IMR-90 (cell line): Measurements from ENCODE around the gene USP31. TPM values are rescaled to one million over a fixed set of nuclear protein-coding genes. Genes with fewer than 3 reads are reported as not detected.

Experiments
- ATAC-seq: fragments of 200-7000 bp; cut with Tn5 transposase; 2 replicates; pipeline ENCODE4 v1.9.1; 2020; ENCODE audit warnings: low read depth, mild to moderate bottlenecking, moderate library complexity
- BruUV-seq: library from RNA; stranded (reverse); fragments of 400-500 nt; replicated peaks from 2 replicates; lab custom pipeline; 2021; lab: Mats Ljungman, UMichigan
- CTCF ChIA-PET: fragments of 300-600 bp; formaldehyde crosslinking; extraction: SDS; loops from one replicate; lab custom pipeline; 2021; ENCODE audit warnings: antibody characterized with exemption; lab: Yijun Ruan, JAX
- POLR2A ChIA-PET: fragments of 300-600 bp; sonication (Branson Sonifier 250); formaldehyde crosslinking; loops from one replicate; lab custom pipeline; 2022; ENCODE audit warnings: antibody characterized with exemption; ENCODE audit not compliant: unreplicated experiment; lab: Charles Lee
- DNase-seq: peaks from one replicate; pipeline ENCODE4 v3.0.0; 2013
- H2AFZ ChIP-seq: replicated peaks from 2 replicates; pipeline ENCODE3; 2013; ENCODE audit warnings: low read length, mild to moderate bottlenecking; ENCODE audit not compliant: poor library complexity
- H2AK5ac ChIP-seq: 2 replicates; pipeline ENCODE4 v1.6.1; 2013; ENCODE audit warnings: low read depth, low read length, inconsistent platforms
- H2AK9ac ChIP-seq: replicated peaks from 2 replicates; pipeline ENCODE3; 2013; ENCODE audit warnings: mild to moderate bottlenecking, low read depth, low read length, moderate library complexity; ENCODE audit not compliant: poor library complexity
- H2BK120ac ChIP-seq: 2 replicates; pipeline ENCODE4 v1.6.1; 2013; ENCODE audit warnings: low read depth, low read length, inconsistent platforms
- H2BK15ac ChIP-seq: 3 replicates; pipeline ENCODE4 v1.6.1; 2013; ENCODE audit warnings: low read depth, low read length, inconsistent platforms
- H2BK20ac ChIP-seq: 2 replicates; pipeline ENCODE4 v1.6.1; 2013; ENCODE audit warnings: low read depth, mild to moderate bottlenecking, inconsistent platforms, low read length, moderate library complexity
- H2BK5ac ChIP-seq: 2 replicates; pipeline ENCODE4 v1.6.1; 2013; ENCODE audit warnings: mild to moderate bottlenecking, low read depth, low read length, inconsistent platforms; ENCODE audit not compliant: poor library complexity, severe bottlenecking
- H3K14ac ChIP-seq: replicated peaks from 2 replicates; pipeline ENCODE4 v1.6.1; 2013; ENCODE audit warnings: low read depth, low read length, inconsistent platforms
- H3K18ac ChIP-seq: 2 replicates; pipeline ENCODE4 v1.6.1; 2013; ENCODE audit warnings: low read depth, low read length, control low read depth
- H3K23ac ChIP-seq: 2 replicates; pipeline ENCODE4 v1.6.1; 2013; ENCODE audit warnings: low read depth, low read length, inconsistent platforms
- H3K27ac ChIP-seq: 2 replicates; pipeline ENCODE4 v1.5.1; 2013; ENCODE audit warnings: mild to moderate bottlenecking, control low read depth, low read length; ENCODE audit not compliant: insufficient read depth
- H3K27me3 ChIP-seq: 2 replicates; pipeline ENCODE4 v1.6.1; 2013; ENCODE audit warnings: low read length; ENCODE audit not compliant: control insufficient read depth, insufficient read depth
- H3K36me3 ChIP-seq: 2 replicates; pipeline ENCODE4 v1.6.1; 2013; ENCODE audit warnings: low read length, mixed read lengths; ENCODE audit not compliant: control insufficient read depth, insufficient read depth
- H3K4ac ChIP-seq: 2 replicates; pipeline ENCODE4 v1.6.1; 2013; ENCODE audit warnings: low read depth, low read length, inconsistent platforms
- H3K4me1 ChIP-seq: 2 replicates; pipeline ENCODE4 v1.6.1; 2013; ENCODE audit warnings: low read length, mixed read lengths; ENCODE audit not compliant: control insufficient read depth, insufficient read depth
- H3K4me2 ChIP-seq: 2 replicates; pipeline ENCODE4 v1.6.1; 2013; ENCODE audit warnings: low read depth, mild to moderate bottlenecking, control low read depth, low read length, moderate library complexity
- H3K4me3 ChIP-seq: 2 replicates; pipeline ENCODE4 v1.5.1; 2013; ENCODE audit warnings: low read depth, mild to moderate bottlenecking, control low read depth, low read length, moderate library complexity; ENCODE audit not compliant: insufficient read depth
- H3K56ac ChIP-seq: 2 replicates; pipeline ENCODE4 v1.6.1; 2013; ENCODE audit warnings: low read length, inconsistent platforms; ENCODE audit not compliant: insufficient read depth; ENCODE audit errors: extremely low read depth
- H3K79me1 ChIP-seq, 2 experiments: 2 replicates each; pipeline ENCODE4 v1.6.1; 2013; ENCODE audit warnings: low read length in 2 of 2, inconsistent platforms in 1 of 2, low read depth in 1 of 2
- H3K9ac ChIP-seq: 2 replicates; pipeline ENCODE4 v1.6.1; 2013; ENCODE audit warnings: low read depth, low read length, control low read depth
- H3K9me1 ChIP-seq: 2 replicates; pipeline ENCODE4 v1.6.1; 2013; ENCODE audit warnings: low read length, inconsistent platforms; ENCODE audit not compliant: insufficient read depth
- H3K9me3 ChIP-seq: 2 replicates; pipeline ENCODE4 v1.6.1; 2013; ENCODE audit warnings: low read length; ENCODE audit not compliant: control insufficient read depth, insufficient read depth
- H4K20me1 ChIP-seq: 2 replicates; pipeline ENCODE4 v1.6.1; 2013; ENCODE audit warnings: low read length, inconsistent platforms; ENCODE audit not compliant: insufficient read depth
- H4K5ac ChIP-seq: 2 replicates; pipeline ENCODE4 v1.6.1; 2013; ENCODE audit warnings: mild to moderate bottlenecking, low read depth, low read length, control low read depth
- H4K8ac ChIP-seq, 2 experiments: 2 replicates each; pipeline ENCODE4 v1.6.1; 2013; ENCODE audit warnings: low read depth in 2 of 2, low read length in 2 of 2, control low read depth in 1 of 2, inconsistent platforms in 1 of 2
- H4K91ac ChIP-seq: 2 replicates; pipeline ENCODE4 v1.6.1; 2013; ENCODE audit warnings: low read depth, low read length, inconsistent platforms; ENCODE audit not compliant: insufficient read depth
- CEBPB ChIP-seq: IDR thresholded peaks from 2 replicates; pipeline ENCODE4 v1.6.1; 2012; ENCODE audit warnings: low read depth, low read length, improper control_type of control experiment
- WGBS, 2 experiments: methylation state at CpG; one replicate each; pipeline versions ENCODE4 v1.1.5 to v1.1.7; 2013; ENCODE audit warnings: missing lambda C conversion rate in 2 of 2; ENCODE audit not compliant: insufficient read length in 1 of 2; ENCODE audit errors: extremely low coverage in 2 of 2; 5-methylcytosine and 5-hydroxymethylcytosine counted together
- dilution Hi-C: fragments of 300-500 bp; cut with HindIII; formaldehyde crosslinking; loops from one replicate; pipeline ENCODE4 v1.14.3; 2018; ENCODE audit warnings: low sequenced_read_pairs; ENCODE audit not compliant: unreplicated experiment
- in situ Hi-C: fragments of 300-500 bp; cut with MboI; formaldehyde crosslinking; loops from 3 replicates; pipeline ENCODE4 v1.14.3; 2019; ENCODE audit warnings: low sequenced_read_pairs, inconsistent platforms, mixed read lengths
- intact Hi-C: fragments of 100-400 bp; cut with micrococcal nuclease; formaldehyde crosslinking; loops from 2 replicates; pipeline ENCODE4 v1.10.0; 2022
- polyA plus RNA-seq, 3 experiments: library from polyadenylated mRNA; depleted of rRNA; stranded (reverse); fragments of >200 nt; gene quantifications; 2 replicates each; pipeline ENCODE4 v1.2.3, GENCODE V29; 2012; ENCODE audit warnings: low replicate concordance in 1 of 3
- total RNA-seq: library from RNA; depleted of rRNA; stranded (reverse); fragments of >200 nt; gene quantifications from 2 replicates; pipeline ENCODE4 v1.2.3, GENCODE V29; 2012
- TF ChIP-seq, protein P1 (sequence below): fragments of 150-350 bp; IDR thresholded peaks from 2 replicates; pipeline ENCODE4 v1.6.1; 2016; ENCODE audit warnings: low read depth, mild to moderate bottlenecking, low read length, moderate library complexity, borderline replicate concordance

USP31 gene
- total and polyA plus RNA-seq, 2 of the 4 experiments (the other 2 are of a cell fraction) = 2.9 to 3.4 TPM

DNA sequence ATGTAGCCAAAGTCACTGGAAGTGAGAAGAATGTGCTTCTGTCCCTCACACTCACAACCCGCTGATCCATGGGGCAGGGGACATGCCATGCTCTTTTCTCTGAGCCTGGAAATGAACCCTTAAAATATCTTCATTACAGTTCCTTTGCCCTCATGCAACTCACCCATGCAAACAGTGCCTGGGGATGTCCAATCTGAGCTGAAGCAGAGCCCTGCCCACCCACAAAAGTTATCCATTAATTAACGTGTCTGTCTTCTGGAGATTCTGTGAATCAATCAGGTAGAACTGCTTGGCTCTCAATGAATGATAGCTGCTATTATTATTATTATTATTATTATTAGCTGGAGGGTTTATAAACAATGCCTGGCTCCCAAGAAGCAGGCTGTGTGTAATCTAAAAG lies 133.7 kb downstream of the USP31 start:
- ChIA-PET CTCF (no interaction called here), POLR2A (no interaction called here)
- H3K79me1 ChIP-seq = no peaks in the 10 kb centered on the region
- no peak overlapping the region for H2AK5ac ChIP-seq
- H3K23ac ChIP-seq = no peak overlapping the region
- H2AK9ac ChIP-seq = no peak overlapping the region
- no peaks in the 10 kb centered on the region for H4K20me1 ChIP-seq
- no peak overlapping the region for H2BK120ac ChIP-seq
- H3K18ac ChIP-seq = no peak overlapping the region
- no peaks in the 10 kb centered on the region for H3K9me3 ChIP-seq
- H4K91ac ChIP-seq = no peak overlapping the region
- no CpG with 5 or more reads among the region's 2 CpGs for WGBS, 2 experiments
- H3K4ac ChIP-seq = no peak overlapping the region
- H3K9me1 ChIP-seq = no peaks in the 10 kb centered on the region
- intact Hi-C loops = no loop called here
- H2BK15ac ChIP-seq = no peak overlapping the region
- dilution Hi-C loops = no loop called here
- H3K14ac ChIP-seq = no peak overlapping the region
- no peaks in the 10 kb centered on the region for H3K27me3 ChIP-seq
- no peak overlapping the region for H2BK20ac ChIP-seq
- in situ Hi-C loops = no loop called here
- no peaks in the 10 kb centered on the region for H3K4me1 ChIP-seq
- no peak overlapping the region for H3K4me3 ChIP-seq
- H3K36me3 ChIP-seq = no peaks in the 10 kb centered on the region
- no TSS peak for BruUV-seq
- no peak for TF ChIP-seq CEBPB
- TF ChIP-seq, protein P1, sequence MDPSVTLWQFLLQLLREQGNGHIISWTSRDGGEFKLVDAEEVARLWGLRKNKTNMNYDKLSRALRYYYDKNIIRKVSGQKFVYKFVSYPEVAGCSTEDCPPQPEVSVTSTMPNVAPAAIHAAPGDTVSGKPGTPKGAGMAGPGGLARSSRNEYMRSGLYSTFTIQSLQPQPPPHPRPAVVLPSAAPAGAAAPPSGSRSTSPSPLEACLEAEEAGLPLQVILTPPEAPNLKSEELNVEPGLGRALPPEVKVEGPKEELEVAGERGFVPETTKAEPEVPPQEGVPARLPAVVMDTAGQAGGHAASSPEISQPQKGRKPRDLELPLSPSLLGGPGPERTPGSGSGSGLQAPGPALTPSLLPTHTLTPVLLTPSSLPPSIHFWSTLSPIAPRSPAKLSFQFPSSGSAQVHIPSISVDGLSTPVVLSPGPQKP = no peak
- H3K27ac ChIP-seq = no peak overlapping the region
- no peak for ATAC-seq
- H2AFZ ChIP-seq = no peak overlapping the region
- no peak overlapping the region for H3K4me2 ChIP-seq
- no peak for DNase-seq
- no peak overlapping the region for H2BK5ac ChIP-seq
- no peak overlapping the region for H3K9ac ChIP-seq
- no peak overlapping the region for H4K5ac ChIP-seq
- no peak overlapping the region for H4K8ac ChIP-seq
- no peak overlapping the region for H3K56ac ChIP-seq
